HEK293 (cell line): ENCODE data around the gene WHRN.

Source experiments
- CTCF ChIA-PET: fragments of 350-600 bp; formaldehyde crosslinking; extraction: SDS; loops from one replicate; lab custom pipeline; 2021; ENCODE audit warnings: antibody characterized with exemption; lab: Yijun Ruan, JAX
- POLR2A ChIA-PET: fragments of 300-600 bp; formaldehyde crosslinking; extraction: SDS; loops from one replicate; lab custom pipeline; 2020; ENCODE audit warnings: antibody characterized with exemption, inconsistent platforms; lab: Yijun Ruan, JAX
- H3K27ac ChIP-seq: fragments of 200-500 bp; sonication (Bioruptor generic); 2 replicates; pipeline ENCODE4 v1.5.1; 2014; ENCODE audit warnings: low read depth, low read length, control low read depth, inconsistent platforms; ENCODE audit errors: extremely low read depth
- H3K36me3 ChIP-seq, 2 experiments: fragments of 200-500 bp in 1 of 2; sonication (Bioruptor generic) in 1 of 2; 1 replicate in 1 of 2; 2 replicates in 1 of 2; pipeline ENCODE4 v1.5.1; 2014 to 2017; ENCODE audit warnings: inconsistent platforms in 2 of 2, low read length in 2 of 2; ENCODE audit not compliant: control insufficient read depth in 2 of 2, insufficient read depth in 1 of 2
- H3K4me1 ChIP-seq: fragments of 200-500 bp; sonication (Bioruptor generic); 2 replicates; pipeline ENCODE4 v1.5.1; 2014; ENCODE audit warnings: mild to moderate bottlenecking, low read length, inconsistent platforms; ENCODE audit not compliant: control insufficient read depth, insufficient read depth
- H3K4me3 ChIP-seq: 2 replicates; pipeline ENCODE4 v1.5.1; 2011; ENCODE audit warnings: low read depth, mild to moderate bottlenecking, control low read depth, low read length, moderate library complexity
- H3K9me3 ChIP-seq: fragments of 200-500 bp; sonication (Bioruptor generic); 2 replicates; pipeline ENCODE4 v1.5.1; 2014; ENCODE audit warnings: low read depth, low read length, inconsistent platforms; ENCODE audit not compliant: control insufficient read depth, insufficient read depth
- KLF8 ChIP-seq: fragments of 450-650 bp; formaldehyde crosslinking; IDR thresholded peaks from 2 replicates; pipeline ENCODE4 v1.5.1; 2016; ENCODE audit warnings: missing biosample characterization, missing genetic modification characterization
- MZF1 ChIP-seq: fragments of 450-650 bp; formaldehyde crosslinking; IDR thresholded peaks from 2 replicates; pipeline ENCODE4 v1.5.1; 2017; ENCODE audit warnings: missing biosample characterization, missing genetic modification characterization, borderline replicate concordance
- PRDM4 ChIP-seq: fragments of 450-650 bp; formaldehyde crosslinking; IDR thresholded peaks from 2 replicates; pipeline ENCODE4 v1.5.1; 2017; ENCODE audit warnings: missing biosample characterization, missing genetic modification characterization
- SALL2 ChIP-seq: fragments of 450-650 bp; formaldehyde crosslinking; IDR thresholded peaks from 2 replicates; pipeline ENCODE4 v1.5.0; 2017; ENCODE audit warnings: missing biosample characterization, mild to moderate bottlenecking, missing genetic modification characterization, borderline replicate concordance
- SCRT1 ChIP-seq: fragments of 450-650 bp; formaldehyde crosslinking; IDR thresholded peaks from 2 replicates; pipeline ENCODE4 v1.5.1; 2016; ENCODE audit warnings: missing biosample characterization, missing genetic modification characterization, borderline replicate concordance
- YY2 ChIP-seq: fragments of 450-650 bp; formaldehyde crosslinking; IDR thresholded peaks from 2 replicates; pipeline ENCODE4 v1.5.1; 2016; ENCODE audit warnings: missing biosample characterization, missing genetic modification characterization
- ZBTB10 ChIP-seq: fragments of 450-650 bp; formaldehyde crosslinking; IDR thresholded peaks from 2 replicates; pipeline ENCODE4 v1.5.1; 2016; ENCODE audit warnings: missing biosample characterization, missing genetic modification characterization
- ZNF10 ChIP-seq: fragments of 450-650 bp; formaldehyde crosslinking; IDR thresholded peaks from 2 replicates; pipeline ENCODE4 v1.5.1; 2017; ENCODE audit warnings: missing biosample characterization, missing genetic modification characterization
- ZNF112 ChIP-seq: fragments of 450-650 bp; formaldehyde crosslinking; IDR thresholded peaks from 2 replicates; pipeline ENCODE4 v1.5.0; 2017; ENCODE audit warnings: missing biosample characterization, missing genetic modification characterization
- ZNF155 ChIP-seq: fragments of 450-650 bp; formaldehyde crosslinking; IDR thresholded peaks from 2 replicates; pipeline ENCODE4 v1.5.1; 2016; ENCODE audit warnings: missing biosample characterization, missing genetic modification characterization
- ZNF24 ChIP-seq: fragments of 450-650 bp; formaldehyde crosslinking; IDR thresholded peaks from 2 replicates; pipeline ENCODE4 v1.5.1; 2016; ENCODE audit warnings: missing biosample characterization, missing genetic modification characterization
- ZNF341 ChIP-seq: fragments of 450-650 bp; formaldehyde crosslinking; IDR thresholded peaks from 2 replicates; pipeline ENCODE4; 2016; ENCODE audit warnings: low read depth, missing biosample characterization, missing genetic modification characterization
- ZNF391 ChIP-seq: fragments of 450-650 bp; formaldehyde crosslinking; IDR thresholded peaks from 2 replicates; pipeline ENCODE4 v1.5.1; 2016; ENCODE audit warnings: low read depth, missing biosample characterization, missing genetic modification characterization, borderline replicate concordance
- ZNF404 ChIP-seq: fragments of 450-650 bp; formaldehyde crosslinking; IDR thresholded peaks from 2 replicates; pipeline ENCODE4 v1.5.1; 2017; ENCODE audit warnings: missing biosample characterization, missing genetic modification characterization
- ZNF449 ChIP-seq: fragments of 450-650 bp; formaldehyde crosslinking; IDR thresholded peaks from 2 replicates; pipeline ENCODE4 v1.5.1; 2017; ENCODE audit warnings: missing biosample characterization, mild to moderate bottlenecking, missing genetic modification characterization, moderate library complexity
- ZNF529 ChIP-seq: fragments of 450-650 bp; formaldehyde crosslinking; IDR thresholded peaks from 2 replicates; pipeline ENCODE4 v1.5.1; 2017; ENCODE audit warnings: missing genetic modification characterization, missing biosample characterization; ENCODE audit not compliant: insufficient replicate concordance
- ZNF548 ChIP-seq: fragments of 450-650 bp; formaldehyde crosslinking; IDR thresholded peaks from 2 replicates; pipeline ENCODE4 v1.5.1; 2016; ENCODE audit warnings: missing biosample characterization, missing genetic modification characterization
- ZNF549 ChIP-seq: fragments of 450-650 bp; IDR thresholded peaks from 2 replicates; pipeline ENCODE4 v1.5.1; 2018; ENCODE audit warnings: missing biosample characterization, missing genetic modification characterization, mild to moderate bottlenecking, inconsistent platforms, moderate library complexity
- ZNF585B ChIP-seq: fragments of 450-650 bp; formaldehyde crosslinking; IDR thresholded peaks from 2 replicates; pipeline ENCODE4 v1.5.1; 2016; ENCODE audit warnings: missing biosample characterization, missing genetic modification characterization
- ZNF621 ChIP-seq: fragments of 450-650 bp; formaldehyde crosslinking; IDR thresholded peaks from 2 replicates; pipeline ENCODE4 v1.5.1; 2017; ENCODE audit warnings: missing biosample characterization, missing genetic modification characterization
- ZNF623 ChIP-seq: fragments of 450-650 bp; formaldehyde crosslinking; IDR thresholded peaks from 2 replicates; pipeline ENCODE4 v1.5.1; 2016; ENCODE audit warnings: missing biosample characterization, missing genetic modification characterization
- ZNF658 ChIP-seq: fragments of 450-650 bp; formaldehyde crosslinking; IDR thresholded peaks from 2 replicates; pipeline ENCODE4; 2016; ENCODE audit warnings: missing biosample characterization, missing genetic modification characterization
- ZNF660 ChIP-seq: fragments of 450-650 bp; IDR thresholded peaks from 2 replicates; pipeline ENCODE4 v1.5.1; 2018; ENCODE audit warnings: missing biosample characterization, mild to moderate bottlenecking, missing genetic modification characterization
- ZNF692 ChIP-seq: fragments of 450-650 bp; formaldehyde crosslinking; IDR thresholded peaks from 2 replicates; pipeline ENCODE4 v1.5.1; 2016; ENCODE audit warnings: missing biosample characterization, missing genetic modification characterization
- ZNF830 ChIP-seq: fragments of 450-650 bp; IDR thresholded peaks from 2 replicates; pipeline ENCODE4 v1.5.0; 2018; ENCODE audit warnings: missing biosample characterization, missing genetic modification characterization, low read depth, mild to moderate bottlenecking, moderate library complexity
- TF ChIP-seq, protein P1 (sequence below): fragments of 450-650 bp; formaldehyde crosslinking; IDR thresholded peaks from 2 replicates; pipeline ENCODE4 v1.5.1; 2016; ENCODE audit warnings: missing biosample characterization, missing genetic modification characterization

The WHRN gene

DNA sequence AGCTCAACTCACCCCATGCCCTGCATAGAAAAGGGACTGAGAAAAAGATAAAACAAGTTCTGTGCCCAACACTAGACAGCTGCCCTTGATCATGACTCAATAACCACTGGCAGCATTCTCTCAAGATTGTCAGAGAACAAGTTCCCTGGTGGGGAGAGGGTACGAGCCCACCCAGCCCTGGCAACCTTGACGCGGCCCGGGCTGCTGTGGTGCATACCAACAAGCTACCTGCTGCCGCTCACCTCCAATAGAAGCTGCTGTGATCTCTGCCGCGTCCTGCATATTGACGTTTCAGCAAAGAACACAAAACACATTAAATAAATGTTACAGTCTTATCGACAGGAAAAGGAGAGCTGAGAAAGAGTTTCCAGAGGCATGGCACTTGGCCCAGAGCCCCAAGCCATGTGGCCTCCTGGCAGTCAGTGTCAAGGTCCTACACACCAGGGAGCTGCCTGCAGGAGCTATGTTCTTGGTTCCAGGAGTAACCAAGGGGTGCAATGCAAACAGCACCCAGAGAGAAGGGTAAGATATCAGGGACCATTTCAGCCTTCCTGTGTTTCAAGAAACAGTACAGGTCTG lies 28.3 kb downstream of the WHRN start:
- Histone ChIP-seq H3K4me1 (no peaks in the 10 kb centered on the region), H3K9me3 (no peaks in the 10 kb centered on the region), H3K36me3 (peaks cover 0 to 16% of the 10 kb centered on the region in 2 experiments; a peak in 1 of 3 replicates), H3K4me3 (no peak overlapping the region), H3K27ac (no peak overlapping the region)
- CTCF ChIA-PET: interaction anchor here (1.1 kb wide), 1 partner anchor 177 kb away, joined by 4 read pairs; no protein-coding TSS in a partner anchor
- no peak for TF ChIP-seq KLF8
- TF ChIP-seq ZNF10 (tag by site-specific recombination): no peak
- no peak for TF ChIP-seq ZNF155 (tag by site-specific recombination)
- TF ChIP-seq ZNF621: no peak
- no peak for TF ChIP-seq PRDM4
- TF ChIP-seq ZNF449: no peak
- TF ChIP-seq ZNF404 (tag by site-specific recombination): no peak
- no peak for TF ChIP-seq ZNF660 (tag by site-specific recombination)
- TF ChIP-seq ZNF24: no peak
- TF ChIP-seq ZNF585B: no peak
- TF ChIP-seq, protein P1, sequence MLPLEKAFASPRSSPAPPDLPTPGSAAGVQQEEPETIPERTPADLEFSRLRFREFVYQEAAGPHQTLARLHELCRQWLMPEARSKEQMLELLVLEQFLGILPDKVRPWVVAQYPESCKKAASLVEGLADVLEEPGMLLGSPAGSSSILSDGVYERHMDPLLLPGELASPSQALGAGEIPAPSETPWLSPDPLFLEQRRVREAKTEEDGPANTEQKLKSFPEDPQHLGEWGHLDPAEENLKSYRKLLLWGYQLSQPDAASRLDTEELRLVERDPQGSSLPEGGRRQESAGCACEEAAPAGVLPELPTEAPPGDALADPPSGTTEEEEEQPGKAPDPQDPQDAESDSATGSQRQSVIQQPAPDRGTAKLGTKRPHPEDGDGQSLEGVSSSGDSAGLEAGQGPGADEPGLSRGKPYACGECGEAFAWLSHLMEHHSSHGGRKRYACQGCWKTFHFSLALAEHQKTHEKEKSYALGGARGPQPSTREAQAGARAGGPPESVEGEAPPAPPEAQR (tag by site-specific recombination): no peak
- no peak for TF ChIP-seq ZNF548 (tag by site-specific recombination)
- TF ChIP-seq SALL2 (tag by site-specific recombination): no peak
- no peak for TF ChIP-seq ZNF658 (tag by site-specific recombination)
- TF ChIP-seq ZNF341 (tag by site-specific recombination): no peak
- TF ChIP-seq ZNF830 (tag by site-specific recombination): no peak
- POLR2A ChIA-PET: no interaction called here

DNA sequence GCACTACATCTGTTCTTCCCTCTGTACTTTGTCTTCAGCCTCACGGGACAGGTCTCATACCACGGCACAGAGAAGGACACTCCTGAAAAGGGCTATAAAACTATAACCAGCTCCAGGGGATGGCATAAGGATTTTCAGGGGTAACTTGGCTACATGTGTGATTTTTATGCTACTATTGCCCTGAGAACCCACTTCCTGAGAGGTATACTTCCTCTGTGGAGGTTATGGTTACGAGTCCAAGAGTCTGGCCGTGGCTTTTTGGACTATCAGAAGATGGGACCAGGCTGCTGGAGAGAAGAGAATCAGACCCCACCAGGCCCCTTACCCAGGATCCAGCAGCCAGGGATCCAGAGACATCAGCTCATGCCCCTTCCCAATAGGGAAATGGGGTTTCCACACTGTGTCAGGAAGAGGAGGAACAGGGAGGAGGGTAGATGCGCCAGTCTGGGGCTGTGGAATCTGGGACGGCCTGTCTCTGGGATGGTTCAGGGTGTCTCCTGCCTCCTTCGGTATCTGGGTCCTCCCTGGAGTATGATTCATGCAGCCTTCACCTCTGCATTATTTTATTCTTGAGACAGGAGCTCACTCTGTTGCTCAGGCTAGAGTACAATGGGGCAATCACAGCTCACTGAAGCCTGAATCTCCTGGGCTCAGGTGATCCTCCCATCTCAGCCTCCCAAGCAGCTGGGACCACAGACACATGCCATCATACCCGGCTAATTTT lies 29.7 kb downstream of the WHRN start:
- ChIA-PET POLR2A (no interaction called here), CTCF (interaction anchor here (1.1 to 1.5 kb wide), 2 partner anchors 178 kb away, joined by 4 to 8 read pairs; no protein-coding TSS in a partner anchor)
- H3K27ac ChIP-seq: no peak overlapping the region

More for the DNA sequence above, 29.7 kb downstream of the WHRN start:
- H3K4me1 ChIP-seq: no peaks in the 10 kb centered on the region
- TF ChIP-seq YY2 (tag by site-specific recombination) (no peak), ZNF112 (tag by site-specific recombination) (no peak), ZBTB10 (tag by site-specific recombination) (no peak), ZNF529 (tag by site-specific recombination) (no peak), ZNF548 (tag by site-specific recombination) (no peak), ZNF692 (tag by site-specific recombination) (no peak), ZNF549 (no peak), SCRT1 (tag by site-specific recombination) (no peak), MZF1 (tag by site-specific recombination) (no peak), ZNF391 (tag by site-specific recombination) (no peak), ZNF623 (tag by site-specific recombination) (no peak)
- H3K9me3 ChIP-seq: no peaks in the 10 kb centered on the region
- peaks cover 0 to 12% of the 10 kb centered on the region in 2 experiments; a peak in 1 of 3 replicates for H3K36me3 ChIP-seq
- no peak overlapping the region for H3K4me3 ChIP-seq
